ENCODE results near the gene C1orf115.
"Not testable (repeated sequence)": the region's sequence is repeated elsewhere in the genome, so short reads cannot be mapped to it uniquely, and the experiment has no call there.

The C1orf115 gene

DNA sequence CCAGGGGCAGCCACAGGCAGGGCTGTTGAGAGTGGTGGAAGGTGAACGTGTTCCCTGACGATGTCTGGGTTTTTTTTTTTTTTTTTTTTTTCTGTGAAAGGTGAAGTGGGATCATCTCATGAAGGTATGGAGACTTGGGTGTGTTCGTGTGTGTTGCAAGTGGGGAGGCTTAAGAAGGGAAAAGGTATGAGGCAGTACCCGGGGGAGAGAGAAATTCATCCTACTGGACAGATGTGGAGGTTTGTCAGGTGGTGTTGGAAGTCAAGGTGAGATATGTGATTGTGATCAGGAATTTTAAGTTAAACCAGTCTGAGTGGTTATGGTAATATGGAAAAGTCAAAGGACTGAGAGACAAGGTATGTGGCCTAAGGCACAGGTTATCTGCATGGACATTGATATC is 5.3 kb downstream of the C1orf115 start:
- DNase-seq: no peak

DNA sequence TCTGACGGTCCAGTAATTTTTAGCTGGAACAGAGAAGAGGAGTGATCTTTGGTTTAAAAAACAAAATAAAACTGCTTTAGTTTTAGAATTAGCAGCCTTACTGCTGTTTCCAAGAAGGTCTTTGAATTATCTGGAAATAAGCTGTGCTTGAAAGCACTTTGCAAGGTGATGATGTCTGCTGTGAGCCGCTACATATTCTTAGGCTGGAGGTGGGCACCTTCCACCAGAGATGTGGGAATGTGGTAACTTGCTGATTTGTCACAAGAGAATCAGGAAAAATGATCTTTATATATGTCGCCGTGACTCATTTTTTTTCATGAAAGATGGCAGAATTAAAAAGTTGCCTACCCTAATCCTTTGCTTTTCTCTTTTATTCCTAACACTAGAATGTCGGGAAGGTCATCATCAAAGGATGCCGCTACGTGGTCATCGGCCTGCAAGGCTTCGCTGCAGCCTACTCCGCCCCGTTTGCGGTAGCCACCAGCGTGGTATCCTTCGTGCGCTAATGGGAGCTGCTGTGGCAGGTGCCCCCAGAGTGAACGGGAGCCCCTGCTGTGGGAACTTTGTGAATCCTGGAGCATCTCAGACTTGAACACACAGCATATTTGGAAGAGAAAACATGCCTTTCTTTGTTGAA is 6.2 kb downstream of the C1orf115 start:
- DNase-seq: no peak

DNA sequence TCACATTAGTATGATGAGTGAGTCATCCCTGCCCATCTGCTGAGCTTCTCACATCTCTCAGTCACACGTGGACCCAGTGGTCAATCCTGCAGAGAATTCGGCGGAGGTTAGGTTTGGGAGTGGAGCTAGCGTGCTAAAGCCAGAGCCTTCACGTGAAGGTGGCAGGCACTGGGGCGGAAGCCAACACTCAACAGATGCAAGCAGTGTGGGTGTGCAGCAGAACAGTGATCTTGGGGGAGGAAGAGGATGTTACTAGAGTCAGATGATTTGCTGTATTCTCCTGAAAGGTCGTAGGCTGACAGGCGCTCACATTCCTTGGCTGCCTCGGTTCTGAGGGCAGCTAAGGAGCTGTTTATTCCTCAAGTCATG is 6.7 kb downstream of the C1orf115 start:
- DNase-seq: no peak

DNA sequence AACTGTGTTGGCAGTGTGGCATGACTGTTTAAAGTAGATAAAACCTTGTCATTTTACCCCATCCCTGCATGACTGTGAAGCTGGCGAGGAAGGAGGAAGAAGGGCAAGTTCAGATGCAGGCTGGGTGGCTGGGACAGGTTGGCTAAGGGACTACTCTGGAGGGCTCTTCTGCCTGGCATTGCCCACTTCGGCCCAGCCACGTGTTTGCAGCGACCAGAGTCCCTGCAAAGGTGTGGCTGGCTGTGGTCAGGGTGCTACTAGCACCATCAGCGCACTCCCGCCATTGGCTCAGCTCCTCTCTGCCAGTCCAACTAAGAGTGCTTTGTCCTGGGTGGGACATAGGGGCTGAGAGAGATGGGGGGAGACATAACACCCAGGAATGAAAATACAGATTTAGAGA is 7.2 kb downstream of the C1orf115 start:
- no peak for DNase-seq

DNA sequence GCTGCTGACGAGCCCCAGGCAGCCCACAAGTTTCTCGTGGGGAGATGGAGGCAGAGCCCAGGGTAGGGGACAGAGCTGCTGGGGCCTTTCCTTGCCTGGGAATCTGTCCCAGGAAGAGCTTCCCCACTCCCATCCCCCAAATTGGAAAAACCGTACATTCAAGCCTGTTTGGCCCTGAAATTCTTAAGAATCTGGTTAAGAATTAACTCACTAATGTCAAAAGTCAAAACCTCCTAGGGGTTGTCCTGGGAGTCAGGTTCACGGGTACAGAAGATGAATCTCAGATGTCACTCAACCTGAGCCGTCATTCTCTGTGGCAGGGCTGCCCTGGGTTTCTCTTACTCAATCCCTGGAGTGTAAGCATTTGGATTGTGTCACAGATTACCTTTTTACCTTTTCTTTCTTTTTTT is 8.4 kb downstream of the C1orf115 start:
- DNase-seq: no peak

DNA sequence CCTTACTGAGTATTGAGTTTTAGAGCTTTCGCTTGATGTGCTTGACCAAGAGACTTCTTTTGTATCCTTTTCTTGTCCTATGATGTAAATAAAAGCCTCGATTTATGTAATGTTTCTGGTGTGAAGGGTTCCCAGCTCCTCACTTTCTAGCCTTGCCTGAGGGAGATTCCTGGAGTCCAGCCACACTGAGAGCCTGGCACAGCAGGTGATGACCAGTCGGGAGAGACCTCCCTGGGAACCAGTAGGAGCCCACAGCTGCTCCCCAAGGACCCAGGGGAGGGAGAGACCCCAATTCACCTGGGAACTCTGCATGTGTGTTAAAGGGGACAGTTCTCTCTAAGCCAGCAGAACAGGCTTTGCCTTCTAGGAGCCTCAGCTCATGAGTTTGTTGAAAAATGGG is 8.9 kb downstream of the C1orf115 start:
- no peak for DNase-seq

DNA sequence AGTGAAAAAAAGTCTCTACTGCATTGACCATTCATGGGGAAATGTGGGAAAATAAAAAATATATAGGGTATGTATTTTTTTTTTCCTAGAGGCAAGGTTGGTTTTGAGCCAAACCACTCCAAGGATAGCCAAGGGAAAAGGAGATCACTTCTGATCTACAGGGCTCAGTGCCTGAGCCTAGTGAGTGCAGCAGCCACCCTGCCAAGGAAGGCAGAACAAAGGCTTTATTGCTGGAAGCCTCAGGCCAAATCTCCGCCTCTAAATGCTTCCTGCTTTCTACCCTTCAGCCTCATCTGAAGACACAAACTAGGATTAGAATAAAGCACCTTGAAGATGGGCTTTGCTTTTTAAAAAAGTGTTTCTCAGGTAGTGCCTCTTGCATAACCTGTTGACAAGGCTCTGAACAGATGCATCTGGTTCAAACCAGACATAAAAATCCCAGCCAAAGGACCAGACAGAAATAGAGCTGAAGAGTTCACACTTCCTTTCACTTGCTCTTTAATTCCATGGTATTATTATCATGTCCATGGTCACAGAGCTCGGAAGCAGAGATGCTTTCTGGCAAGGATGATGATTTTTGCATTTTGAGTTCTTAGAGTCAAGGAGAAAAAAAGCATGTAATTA is 10.5 kb downstream of the C1orf115 start:
- DNase-seq: no peak

DNA sequence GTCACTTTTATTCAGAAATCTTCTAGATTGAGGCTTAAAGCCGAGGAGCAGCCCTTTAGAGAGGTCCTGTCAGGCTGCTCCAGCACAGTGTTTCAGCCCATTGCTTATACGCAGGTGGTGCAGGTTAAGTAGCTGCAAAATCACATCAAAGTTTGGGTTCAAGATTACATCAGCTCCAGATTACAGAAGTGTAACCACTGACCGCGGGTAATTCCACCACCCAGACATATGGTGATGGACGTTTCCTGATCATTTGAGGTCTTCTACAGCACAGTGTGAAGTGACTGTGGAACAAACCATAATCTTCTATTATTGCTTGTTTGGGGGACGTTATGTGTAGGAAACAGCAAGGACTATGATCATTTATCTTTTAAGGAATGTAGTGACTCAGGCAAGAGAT is 11.8 kb downstream of the C1orf115 start:
- DNase-seq: no peak

DNA sequence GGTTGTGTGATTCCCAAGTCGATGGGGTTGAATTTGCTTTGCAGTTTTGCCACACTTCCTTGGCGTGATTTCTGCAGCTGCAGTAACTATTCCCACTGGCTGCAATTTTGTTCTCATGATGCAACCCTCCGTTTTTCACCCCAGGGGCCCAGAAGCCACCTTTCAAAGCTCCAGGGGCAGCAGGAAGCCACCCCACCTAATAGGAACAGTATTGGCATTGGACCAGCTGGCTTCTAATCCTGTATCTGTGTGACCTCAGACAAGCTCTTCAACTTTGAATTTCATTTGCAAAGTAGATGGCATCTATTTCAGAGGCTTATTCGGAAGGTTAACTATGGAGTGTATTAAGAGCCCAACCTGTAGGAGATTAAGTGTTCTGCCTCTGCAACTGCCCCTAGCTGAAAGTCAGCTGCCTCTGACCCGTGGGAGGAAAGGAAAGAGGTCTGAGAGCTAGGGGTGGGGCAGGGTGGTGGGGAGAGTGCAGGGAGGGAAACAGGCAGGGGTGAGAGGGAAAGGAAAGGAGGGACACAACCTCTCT is 12.6 kb downstream of the C1orf115 start:
- peak; percentile 56 for DNase-seq

DNA sequence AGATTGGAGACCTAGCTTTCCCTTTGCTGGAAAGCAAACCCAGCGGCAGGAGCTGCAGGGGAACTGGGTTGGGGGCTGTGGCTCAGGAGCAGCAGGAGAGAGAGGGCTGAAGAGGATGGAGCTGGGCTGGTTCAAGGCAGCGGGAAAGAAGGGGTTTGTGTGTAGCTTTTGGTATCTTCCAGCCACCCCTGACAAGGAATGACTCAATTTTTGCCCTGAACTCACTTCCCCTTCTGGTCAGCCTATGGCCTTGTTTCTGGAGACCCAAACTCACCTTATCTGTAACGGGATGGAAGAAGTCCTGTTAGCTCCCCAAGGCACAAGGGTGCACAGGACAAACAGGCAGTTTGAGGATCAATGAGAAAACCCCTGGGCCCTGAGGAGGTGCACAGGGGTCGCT is 13.1 kb downstream of the C1orf115 start:
- DNase-seq: no peak

DNA sequence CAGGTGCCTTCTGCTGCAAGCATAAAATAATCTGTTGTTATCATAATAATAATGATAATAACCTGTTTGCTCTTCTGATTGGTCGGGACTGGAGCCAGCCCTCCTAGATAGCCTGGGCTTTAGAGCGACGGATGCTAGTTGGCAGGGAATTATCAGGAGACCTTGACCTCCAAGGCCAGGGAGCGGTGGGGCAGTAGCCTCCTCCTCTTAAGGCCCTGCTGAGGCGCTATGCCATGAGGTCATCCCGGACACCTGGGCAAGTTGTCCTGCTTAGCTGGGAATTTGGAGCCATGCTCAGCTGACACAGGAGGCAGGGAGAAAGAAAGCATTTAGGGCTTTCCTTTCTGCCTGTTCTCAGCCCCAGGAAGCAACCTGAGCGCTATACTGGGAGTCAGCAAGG is 15.6 kb downstream of the C1orf115 start:
- DNase-seq: no peak

DNA sequence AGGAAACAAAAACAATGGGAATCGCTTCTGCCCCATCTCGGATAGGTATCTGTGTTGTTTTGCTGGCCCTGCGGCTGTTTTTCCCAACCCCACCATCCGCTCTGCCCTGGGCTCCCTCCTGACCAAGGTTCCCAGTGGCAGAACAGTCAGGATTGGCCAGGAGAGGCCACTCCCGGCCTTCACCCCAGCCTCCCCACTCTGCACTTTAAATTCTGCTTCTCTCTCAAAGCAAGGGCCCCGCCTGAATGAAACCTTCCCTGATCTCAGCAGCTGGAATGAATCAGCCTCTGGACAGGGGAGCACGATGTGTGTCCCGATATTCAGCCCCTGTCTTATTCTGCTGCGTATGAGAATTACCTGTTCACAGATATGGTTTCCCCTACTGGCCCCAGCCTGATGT is 16.3 kb downstream of the C1orf115 start:
- no peak for DNase-seq

DNA sequence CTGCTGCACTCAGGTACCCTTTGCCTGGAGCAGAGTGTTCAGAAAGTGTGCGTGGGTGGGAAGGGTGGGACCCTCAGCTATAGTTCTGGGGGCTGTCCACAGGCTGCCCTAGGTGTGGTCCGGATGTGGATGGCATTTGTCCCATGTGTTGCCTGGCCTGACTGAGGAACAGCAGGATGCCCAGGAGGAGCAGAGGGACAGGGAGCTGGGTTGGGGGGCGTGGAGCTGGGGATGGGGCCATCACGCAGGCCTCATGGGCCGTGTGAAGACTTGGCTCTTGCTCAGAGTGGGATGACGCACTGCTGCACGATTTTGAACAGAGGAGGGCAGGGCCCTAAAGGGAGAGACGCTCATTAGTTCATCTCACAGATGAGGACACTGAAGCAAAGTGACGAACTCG is 17.0 kb downstream of the C1orf115 start:
- DNase-seq: no peak

DNA sequence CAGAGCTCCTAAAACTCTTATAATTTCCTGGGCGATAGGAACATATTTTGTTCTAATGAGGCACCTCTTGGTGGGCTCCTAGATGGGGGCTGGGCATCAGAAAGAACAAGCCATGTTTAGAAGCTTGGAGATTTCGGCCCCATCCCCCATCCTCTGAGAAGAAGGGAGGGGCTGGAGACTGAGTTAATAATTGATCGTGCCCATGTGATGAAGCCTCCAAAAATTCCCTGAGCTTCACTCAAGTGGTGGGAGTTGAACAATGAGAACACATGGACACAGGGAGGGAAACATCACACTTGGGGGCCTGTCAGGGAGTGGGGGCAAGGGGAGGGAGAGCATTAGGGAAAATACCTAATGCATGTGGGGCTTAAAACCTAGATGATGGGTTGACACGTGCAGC is 18.1 kb downstream of the C1orf115 start:
- no peak for DNase-seq

DNA sequence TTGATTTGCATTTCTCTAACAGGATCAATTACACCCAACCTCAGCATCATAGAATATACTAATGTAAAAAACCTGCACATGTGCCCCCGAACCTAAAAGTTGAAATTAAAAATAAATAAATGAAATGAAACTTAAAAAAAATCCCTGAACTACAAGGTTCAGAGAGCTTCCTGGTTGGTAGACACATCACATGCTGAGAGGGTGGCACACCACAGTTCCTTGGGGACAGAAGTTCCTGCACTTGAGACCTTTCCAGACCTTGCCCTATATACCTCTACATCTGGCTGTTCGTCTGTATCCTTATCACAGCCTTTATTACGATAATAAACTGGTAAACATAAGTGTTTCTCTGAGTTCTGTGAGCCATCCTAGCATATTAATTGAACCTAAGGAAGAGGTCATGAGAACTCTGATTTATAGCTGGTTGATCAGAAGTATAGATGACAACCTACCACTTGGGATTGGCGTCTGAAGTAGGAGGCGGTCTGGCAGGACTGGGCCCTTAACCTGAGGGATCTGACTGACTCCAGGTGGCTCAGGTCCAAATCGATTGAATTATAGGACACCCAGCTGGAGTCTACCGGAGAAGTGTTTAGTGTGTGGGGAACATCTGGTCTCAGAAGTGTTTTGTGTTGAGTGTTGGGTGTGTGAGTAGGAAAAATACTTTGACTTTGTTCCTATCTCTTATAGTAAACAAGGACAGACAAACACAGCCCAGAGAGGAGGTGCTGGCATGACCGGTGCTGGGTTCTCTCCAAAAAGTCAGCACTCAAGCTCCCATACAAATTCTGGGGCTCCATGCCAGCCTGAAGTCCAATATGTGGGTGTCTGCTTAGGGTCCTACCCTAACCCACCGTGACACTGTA is 19.0 kb downstream of the C1orf115 start:
- no peak for DNase-seq

DNA sequence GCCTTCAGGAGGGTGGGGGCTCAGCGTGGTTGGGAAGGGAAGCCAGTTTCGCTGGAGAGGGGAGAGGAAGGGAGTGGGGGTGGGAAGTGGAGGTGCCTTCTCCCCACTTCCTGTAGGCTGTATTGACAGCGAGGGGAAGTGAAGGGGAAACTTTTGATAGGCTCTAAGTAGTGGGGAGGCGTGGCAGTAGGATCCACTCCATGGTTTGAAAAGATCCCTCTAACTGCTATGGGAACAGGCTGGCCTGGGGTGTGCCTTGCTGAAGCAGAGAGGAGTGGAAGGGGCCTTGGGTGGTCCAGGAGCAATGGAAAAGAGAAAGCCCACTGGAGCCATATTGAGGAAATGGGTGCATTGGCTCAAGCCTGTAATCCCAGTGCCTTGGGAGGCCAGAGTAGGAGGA is 20.2 kb downstream of the C1orf115 start:
- DNase-seq: no peak

DNA sequence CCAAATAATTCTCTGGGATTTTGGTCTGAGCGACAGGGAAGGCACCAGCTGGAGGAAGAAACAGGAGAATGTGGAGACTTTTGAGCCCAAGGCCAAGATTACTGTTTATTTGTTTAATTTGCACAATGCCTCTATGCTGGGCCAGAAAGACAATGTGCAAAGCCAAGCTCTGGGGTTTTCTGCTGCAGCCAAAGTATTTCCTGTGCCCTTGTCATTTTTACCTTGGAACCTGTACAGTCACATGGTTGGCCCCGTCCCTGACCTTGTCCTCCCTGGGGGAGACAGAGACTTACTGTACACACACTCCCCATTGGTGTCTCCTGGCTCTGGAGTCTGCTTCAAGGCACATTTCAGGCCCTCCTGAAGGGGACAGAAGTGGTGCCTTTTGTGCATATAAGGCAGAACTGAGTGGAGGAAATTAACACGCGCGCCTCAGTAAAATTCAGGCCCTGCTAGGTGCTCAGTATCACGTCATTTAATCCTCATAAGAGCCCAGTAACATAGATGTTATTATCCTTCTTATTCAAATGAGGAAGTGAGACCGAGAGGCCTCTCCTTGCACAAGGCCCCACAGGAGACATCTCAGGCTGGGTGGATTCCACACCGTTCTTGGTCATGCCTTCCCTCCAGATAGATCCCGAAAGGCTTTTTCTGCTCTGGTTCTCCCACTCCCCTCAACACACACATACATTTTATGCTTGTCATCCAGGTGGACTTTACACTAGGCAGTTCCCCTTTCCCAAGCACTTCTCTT is 21.1 kb downstream of the C1orf115 start:
- DNase-seq: no peak

DNA sequence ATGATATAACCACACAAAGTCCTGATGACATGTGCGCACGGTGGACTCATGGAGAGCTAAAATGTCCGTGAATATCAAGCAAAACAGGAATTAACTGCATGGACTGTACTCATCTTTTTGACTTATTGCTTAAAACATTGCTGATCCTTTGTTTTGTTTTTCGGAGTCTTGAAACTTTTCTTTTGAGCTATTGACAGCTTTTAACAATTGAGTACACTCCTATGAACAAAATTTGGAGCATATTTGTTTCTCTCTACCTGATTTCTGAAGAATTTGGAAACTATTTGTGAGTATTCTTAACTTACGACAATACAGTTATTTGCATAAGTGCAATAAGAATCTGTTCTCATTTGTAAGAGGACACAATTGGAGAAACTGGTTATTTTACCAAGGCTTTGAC is 25.8 kb downstream of the C1orf115 start:
- not testable (repeated sequence) for DNase-seq

DNA sequence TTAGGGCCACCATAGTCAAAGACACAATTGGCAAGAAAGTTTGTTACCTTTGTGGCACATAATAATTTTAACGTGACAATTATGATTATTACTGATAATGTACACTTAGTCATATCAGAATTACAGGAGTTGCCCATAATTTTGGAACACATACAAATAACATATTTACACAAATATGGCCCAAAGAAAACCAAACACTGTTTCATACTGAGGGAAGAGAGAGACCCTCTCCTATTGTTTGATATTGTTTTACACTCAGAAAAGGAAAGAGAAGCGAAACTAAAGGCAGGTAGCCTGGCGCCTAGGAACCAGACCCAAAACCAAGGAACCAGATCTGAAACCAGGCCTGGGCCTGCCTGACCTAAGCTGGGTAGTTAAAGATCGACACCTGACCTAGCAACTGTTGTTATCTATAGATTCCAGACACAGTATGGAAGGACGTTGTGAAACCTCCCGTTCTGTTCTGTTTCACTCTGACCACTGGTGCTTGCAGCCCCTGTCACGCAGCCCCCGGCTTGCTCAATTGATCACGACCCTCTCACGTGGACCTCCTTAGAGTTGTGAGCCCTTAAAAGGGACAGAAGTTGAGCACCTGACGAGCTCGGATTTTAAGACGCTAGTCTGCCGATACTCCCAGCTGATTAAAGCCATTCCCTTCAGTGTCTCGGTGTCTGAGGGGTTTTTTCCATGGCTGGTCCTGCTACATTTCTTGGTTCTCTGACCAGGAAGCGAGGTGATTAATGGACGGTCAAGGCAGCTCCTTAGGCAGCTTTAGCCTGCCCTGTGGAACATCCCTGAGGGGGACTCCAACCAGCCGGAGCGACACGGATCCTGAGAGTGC is 27.9 kb downstream of the C1orf115 start:
- DNase-seq: no peak

DNA sequence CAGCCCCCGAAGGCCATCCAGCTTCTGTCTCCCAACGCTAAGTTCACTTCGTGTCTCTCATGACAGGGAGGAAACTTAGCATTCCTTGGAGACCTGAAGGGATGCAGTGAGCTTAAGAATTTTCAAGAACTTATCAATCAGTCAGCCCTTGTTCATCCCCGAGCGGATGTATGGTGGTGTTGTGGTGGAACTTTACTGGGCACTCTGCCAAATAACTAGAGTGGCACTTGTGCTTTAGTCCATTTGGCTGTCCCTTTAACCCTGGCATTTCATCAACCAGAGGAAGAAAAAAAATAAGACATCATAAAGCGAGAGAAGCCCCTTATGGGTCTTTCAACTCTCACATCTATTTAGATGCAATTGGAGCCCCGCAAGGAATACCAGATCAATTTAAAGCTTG is 31.1 kb downstream of the C1orf115 start:
- DNase-seq: peak; percentile 40

DNA sequence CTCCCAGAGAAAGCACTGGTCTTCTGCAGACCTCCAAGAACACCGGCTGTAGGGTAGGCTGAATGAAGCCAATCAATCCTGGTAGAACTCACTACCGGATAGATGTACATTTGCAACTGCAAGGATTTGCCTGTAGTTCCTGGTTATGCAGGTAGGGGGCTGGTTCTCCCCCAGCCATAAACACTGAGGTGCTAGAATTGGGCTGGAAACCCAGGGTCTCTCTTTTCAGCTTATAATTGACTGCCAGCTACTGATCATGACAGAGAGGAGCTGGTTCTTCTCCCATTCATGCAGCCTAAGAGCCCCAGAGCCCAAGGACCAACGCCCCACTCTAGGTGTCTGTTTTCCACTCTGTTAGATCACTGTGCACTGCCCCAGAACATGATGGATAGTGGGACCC is 36.5 kb downstream of the C1orf115 start:
- no peak for DNase-seq

DNA sequence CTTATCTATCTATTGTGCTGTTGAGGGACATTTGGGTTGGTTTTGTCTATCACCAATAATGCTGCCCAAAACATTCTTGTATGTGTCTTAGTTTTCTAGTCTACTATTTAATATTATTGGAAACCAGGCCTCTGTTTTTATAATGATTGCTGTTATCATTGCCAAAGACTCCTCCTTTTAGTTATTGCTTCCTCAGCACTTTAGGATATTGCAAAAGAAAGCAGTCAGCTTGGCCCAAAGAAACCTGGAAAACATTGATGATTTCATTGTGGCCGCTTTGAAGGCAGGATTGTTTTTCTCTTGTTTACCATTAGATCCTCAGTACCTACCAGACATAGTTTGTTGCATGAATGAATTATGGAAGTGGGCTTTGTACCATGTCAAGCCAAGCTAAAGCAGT is 37.4 kb downstream of the C1orf115 start:
- DNase-seq: no peak

All from NCI-H1105 treated with DMSO at 0.1 percent for 48 hours (cell line).